GM12875 (cell line): ENCODE measurements around the gene REXO5.

Source experiments
- H3K4me3 ChIP-seq: one replicate; pipeline ENCODE4 v1.5.1; 2011; ENCODE audit warnings: low read depth, low read length, control low read depth
- CTCF ChIP-seq: IDR thresholded peaks from 2 replicates; pipeline ENCODE4 v1.5.1; 2011; ENCODE audit warnings: low read depth, mild to moderate bottlenecking, control low read depth, inconsistent platforms, low read length, moderate library complexity, borderline replicate concordance; ENCODE audit not compliant: insufficient read depth

REXO5 gene

GRCh38 chr16:20866145-20866772 is 59.9 kb downstream of the REXO5 start:
- TF ChIP-seq CTCF = no peak
- no peak overlapping the region for H3K4me3 ChIP-seq

- no peak for TF ChIP-seq CTCF
These were observed 60.5 kb downstream of the REXO5 start for GRCh38 chr16:20866801-20867200.

GRCh38 chr16:20867585-20867984 is 61.3 kb downstream of the REXO5 start:
- H3K4me3 ChIP-seq = no peak overlapping the region
- TF ChIP-seq CTCF = no peak

More at GRCh38 chr16:20866801-20867200, 60.5 kb downstream of the REXO5 start:
- no peak overlapping the region for H3K4me3 ChIP-seq

GRCh38 chr16:20868890-20869289 is 62.6 kb downstream of the REXO5 start:
- H3K4me3 ChIP-seq = no peak overlapping the region
- no peak for TF ChIP-seq CTCF

GRCh38 chr16:20870122-20870820 is 63.9 kb downstream of the REXO5 start:
- TF ChIP-seq CTCF = no peak
- H3K4me3 ChIP-seq = no peak overlapping the region

- TF ChIP-seq CTCF = no peak
- no peak overlapping the region for H3K4me3 ChIP-seq
These were observed 64.9 kb downstream of the REXO5 start for GRCh38 chr16:20871258-20871657.
